Measurements from ENCODE around the gene FBXO9.

DNA sequence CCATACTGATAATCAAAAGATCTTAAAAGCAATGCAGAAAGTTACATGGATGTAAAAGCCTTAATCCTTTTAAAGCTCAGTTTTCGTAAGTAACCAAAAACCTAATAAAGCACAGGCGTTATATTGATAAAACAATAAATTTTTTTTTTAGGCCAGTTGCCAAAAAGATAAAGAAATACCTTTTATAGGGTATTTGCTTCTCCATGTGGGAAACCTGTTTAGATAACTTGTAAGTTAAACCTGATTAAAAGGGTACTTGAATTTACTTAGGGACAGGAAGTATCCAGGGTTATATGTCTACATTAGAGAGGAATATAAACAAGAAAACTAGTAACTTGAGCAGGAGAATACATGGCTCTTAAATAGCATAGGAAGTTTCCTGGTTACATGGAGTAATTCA is 21.1 kb downstream of the FBXO9 start:
- TF ChIP-seq, protein P1, sequence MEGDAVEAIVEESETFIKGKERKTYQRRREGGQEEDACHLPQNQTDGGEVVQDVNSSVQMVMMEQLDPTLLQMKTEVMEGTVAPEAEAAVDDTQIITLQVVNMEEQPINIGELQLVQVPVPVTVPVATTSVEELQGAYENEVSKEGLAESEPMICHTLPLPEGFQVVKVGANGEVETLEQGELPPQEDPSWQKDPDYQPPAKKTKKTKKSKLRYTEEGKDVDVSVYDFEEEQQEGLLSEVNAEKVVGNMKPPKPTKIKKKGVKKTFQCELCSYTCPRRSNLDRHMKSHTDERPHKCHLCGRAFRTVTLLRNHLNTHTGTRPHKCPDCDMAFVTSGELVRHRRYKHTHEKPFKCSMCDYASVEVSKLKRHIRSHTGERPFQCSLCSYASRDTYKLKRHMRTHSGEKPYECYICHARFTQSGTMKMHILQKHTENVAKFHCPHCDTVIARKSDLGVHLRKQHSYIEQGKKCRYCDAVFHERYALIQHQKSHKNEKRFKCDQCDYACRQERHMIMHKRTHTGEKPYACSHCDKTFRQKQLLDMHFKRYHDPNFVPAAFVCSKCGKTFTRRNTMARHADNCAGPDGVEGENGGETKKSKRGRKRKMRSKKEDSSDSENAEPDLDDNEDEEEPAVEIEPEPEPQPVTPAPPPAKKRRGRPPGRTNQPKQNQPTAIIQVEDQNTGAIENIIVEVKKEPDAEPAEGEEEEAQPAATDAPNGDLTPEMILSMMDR (IDR thresholded peaks at IDR 0.05; ENCODE audit: insufficient read depth, low read depth, low read length), result no peak
- no peak for TF ChIP-seq EZH2 (IDR thresholded peaks at IDR 0.05; ENCODE audit: insufficient read depth, low read length)
